ENCODE measurements around the gene DNAH3. TPM values are rescaled to one million over a fixed set of nuclear protein-coding genes. Genes with fewer than 3 reads are reported as not detected.

Gene DNAH3, protein sequence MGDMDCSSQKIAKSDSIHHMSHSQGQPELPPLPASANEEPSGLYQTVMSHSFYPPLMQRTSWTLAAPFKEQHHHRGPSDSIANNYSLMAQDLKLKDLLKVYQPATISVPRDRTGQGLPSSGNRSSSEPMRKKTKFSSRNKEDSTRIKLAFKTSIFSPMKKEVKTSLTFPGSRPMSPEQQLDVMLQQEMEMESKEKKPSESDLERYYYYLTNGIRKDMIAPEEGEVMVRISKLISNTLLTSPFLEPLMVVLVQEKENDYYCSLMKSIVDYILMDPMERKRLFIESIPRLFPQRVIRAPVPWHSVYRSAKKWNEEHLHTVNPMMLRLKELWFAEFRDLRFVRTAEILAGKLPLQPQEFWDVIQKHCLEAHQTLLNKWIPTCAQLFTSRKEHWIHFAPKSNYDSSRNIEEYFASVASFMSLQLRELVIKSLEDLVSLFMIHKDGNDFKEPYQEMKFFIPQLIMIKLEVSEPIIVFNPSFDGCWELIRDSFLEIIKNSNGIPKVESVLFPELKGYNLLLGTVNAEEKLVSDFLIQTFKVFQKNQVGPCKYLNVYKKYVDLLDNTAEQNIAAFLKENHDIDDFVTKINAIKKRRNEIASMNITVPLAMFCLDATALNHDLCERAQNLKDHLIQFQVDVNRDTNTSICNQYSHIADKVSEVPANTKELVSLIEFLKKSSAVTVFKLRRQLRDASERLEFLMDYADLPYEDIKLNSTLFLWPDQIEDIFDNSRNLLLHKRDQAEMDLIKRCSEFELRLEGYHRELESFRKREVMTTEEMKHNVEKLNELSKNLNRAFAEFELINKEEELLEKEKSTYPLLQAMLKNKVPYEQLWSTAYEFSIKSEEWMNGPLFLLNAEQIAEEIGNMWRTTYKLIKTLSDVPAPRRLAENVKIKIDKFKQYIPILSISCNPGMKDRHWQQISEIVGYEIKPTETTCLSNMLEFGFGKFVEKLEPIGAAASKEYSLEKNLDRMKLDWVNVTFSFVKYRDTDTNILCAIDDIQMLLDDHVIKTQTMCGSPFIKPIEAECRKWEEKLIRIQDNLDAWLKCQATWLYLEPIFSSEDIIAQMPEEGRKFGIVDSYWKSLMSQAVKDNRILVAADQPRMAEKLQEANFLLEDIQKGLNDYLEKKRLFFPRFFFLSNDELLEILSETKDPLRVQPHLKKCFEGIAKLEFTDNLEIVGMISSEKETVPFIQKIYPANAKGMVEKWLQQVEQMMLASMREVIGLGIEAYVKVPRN (N-terminal part only)
- under 0.01 TPM in 2 replicates for total RNA-seq

DNA sequence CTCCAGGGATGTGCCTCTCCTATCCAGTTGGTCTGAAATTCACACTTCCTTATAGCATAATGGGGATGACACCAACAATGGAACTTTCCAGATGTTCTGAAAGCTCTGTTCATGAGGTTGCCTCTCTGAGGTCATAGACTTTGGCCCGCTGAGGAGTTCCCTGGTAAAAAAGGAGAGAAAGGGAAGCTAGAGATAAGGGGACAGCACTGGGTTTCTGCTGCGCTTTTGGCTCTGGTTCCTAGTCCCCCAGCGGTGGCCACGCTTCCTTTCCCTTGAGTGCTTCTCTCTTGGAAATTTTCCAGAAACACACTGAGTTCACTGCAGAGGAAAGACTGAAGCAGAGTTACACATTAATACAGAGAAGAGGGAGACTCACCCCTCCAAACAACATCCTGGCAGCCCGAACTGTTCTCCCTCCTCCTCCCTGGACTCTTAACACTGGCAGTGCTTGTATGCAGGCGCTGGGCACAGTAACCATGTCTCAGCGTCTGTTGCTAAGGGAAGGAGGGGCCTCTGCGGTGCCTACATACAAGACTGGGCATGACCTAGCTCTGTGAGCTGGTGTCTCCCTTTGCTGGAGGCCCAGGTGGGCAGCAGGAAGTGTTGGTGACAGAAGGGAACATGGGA, at the start of gene DNAH3:
Gene DNAH3 (minus strand): TSS at position 472 of the 627 bp plus-strand sequence. CDS start 527 bp downstream, outside the sequence.

DNA sequence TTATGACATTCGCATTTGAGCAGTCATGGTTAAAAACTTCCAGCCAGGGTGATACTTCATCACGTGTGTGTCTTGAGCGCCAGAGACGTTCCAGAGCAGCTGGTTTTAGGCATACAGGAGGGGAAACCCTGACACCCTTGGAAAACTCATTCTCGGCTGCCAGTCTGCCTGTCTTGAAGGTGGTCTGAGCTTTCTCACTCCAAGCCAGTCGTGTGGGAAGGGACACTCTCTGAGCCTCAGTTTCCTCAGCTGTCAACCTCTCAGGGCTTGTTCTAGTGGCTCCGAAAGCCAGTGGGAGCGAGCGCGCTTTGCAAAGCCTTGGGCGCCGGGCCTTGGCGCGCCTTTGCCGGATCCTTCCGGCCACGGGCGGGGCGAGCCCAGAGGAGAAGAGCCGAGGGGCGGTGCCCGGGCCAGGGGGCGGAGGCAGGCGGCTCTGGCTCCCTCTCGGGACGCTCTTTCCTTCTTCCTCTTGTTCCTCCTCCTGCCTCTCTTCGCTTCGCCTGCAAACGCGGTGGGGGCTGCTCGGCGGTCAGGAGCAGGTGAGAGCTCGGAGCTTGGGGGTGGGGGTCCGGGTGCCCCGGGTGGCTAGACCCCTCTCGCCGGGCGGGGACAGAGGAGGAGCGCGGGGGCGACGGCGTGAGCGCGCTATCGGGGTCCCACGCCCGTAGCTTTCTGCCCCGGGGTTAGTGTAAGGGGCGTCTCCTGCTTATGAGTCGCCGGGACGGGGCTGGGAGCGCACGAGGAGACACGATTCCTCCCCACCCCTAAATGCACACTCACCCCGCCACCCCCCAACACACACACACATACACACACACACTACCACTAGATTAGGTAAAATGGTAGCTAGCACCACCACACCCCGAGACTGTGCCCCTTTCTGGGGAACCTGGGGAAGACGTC, 7.8 kb upstream of the DNAH3 start, which contains the start of gene LDAF1:
Gene LDAF1 (plus strand): TSS at position 467 of the 903 bp plus-strand sequence. CDS start 2,509 bp downstream, outside the sequence.

DNA sequence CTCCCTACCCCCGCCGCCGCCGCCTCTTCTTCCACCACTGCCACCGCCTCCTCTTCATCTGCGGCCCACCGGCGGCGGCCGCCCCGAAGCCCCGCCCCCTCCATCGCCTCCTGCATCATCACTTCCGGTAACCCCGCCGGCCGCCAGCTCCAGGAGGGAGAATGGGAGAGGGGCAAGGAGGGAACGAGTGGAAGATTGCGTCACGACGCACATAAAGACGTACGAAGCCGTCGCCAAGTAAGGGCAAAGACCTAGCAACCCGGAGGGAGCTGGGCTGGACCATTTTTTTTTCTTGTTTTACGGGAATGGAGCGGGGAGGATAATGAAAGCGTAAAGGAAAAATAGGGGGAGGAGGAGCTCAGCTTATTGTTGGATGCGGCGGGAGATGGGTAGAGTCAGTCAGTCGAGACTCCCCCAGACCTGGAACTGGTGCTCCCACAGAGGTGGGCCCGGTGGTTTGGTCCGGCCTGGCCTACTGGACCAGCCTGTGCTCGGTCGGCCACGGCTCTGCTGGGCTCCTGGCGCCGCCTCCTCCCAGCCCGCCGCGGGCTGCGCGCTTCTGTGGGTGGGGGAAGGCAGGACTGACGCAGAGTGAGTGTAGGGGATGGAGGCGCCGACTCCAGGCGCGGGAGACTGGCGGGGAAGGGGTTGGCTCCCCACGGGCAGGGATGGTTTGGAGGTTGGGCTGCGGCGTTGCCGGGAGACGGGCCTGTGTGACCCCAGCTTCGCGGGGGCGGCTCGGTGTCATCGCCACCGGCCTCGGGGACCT, 250.2 kb downstream of the DNAH3 start, which contains the start of the genes DCUN1D3 and LYRM1:
Gene DCUN1D3 (minus strand): TSS at position 60 of the 769 bp plus-strand sequence. CDS start 37,820 bp downstream, outside the sequence.
Gene LYRM1 (plus strand): TSS at position 473 of the 769 bp plus-strand sequence. CDS start 14,785 bp downstream, outside the sequence.

Other genes starting within 250 kb of the DNAH3 start
- gene LDAF1, start 7.8 kb upstream of the DNAH3 start, total RNA-seq, result 59.8 and 107 TPM in 2 replicates
- not detected in 2 replicates for gene ZP2, start 60.7 kb upstream of the DNAH3 start, total RNA-seq
- gene ANKS4B, start 82.9 kb upstream of the DNAH3 start, total RNA-seq, result under 0.01 TPM in 1 of 2 replicates, not detected in the other
- 2.2 and 4.4 TPM in 2 replicates for gene CRYM, start 127.4 kb upstream of the DNAH3 start, total RNA-seq

Measured in uterine smooth muscle cell (primary cell).